Adipocyte (in vitro differentiated cells): ENCODE results near the gene PCA3.
A peak's percentile ranks its signal among the peaks of the same experiment; 100 is the strongest.

ENCODE experiments used
- DNase-seq: peaks from one replicate; pipeline ENCODE4 v3.0.0-alpha.2; 2015; ENCODE audit warnings: low read depth
- H3K27me3 ChIP-seq: replicated peaks from 2 replicates; pipeline ENCODE4 v1.7.0; 2013; ENCODE audit warnings: mild to moderate bottlenecking, low read length, moderate library complexity; ENCODE audit not compliant: control insufficient read depth, insufficient read depth
- H3K36me3 ChIP-seq: 2 replicates; pipeline ENCODE4 v1.7.0; 2013; ENCODE audit warnings: low read length, mild to moderate bottlenecking, moderate library complexity; ENCODE audit not compliant: control insufficient read depth, insufficient read depth, severe bottlenecking
- H3K4me1 ChIP-seq: 2 replicates; pipeline ENCODE4 v1.7.0; 2013; ENCODE audit warnings: mild to moderate bottlenecking, low read length, moderate library complexity; ENCODE audit not compliant: control insufficient read depth, insufficient read depth
- H3K4me3 ChIP-seq: 2 replicates; pipeline ENCODE4 v1.7.0; 2013; ENCODE audit warnings: mild to moderate bottlenecking, low read length, moderate library complexity
- H3K9ac ChIP-seq: 2 replicates; pipeline ENCODE4 v1.7.0; 2013; ENCODE audit warnings: mild to moderate bottlenecking, low read length, moderate library complexity
- H3K9me3 ChIP-seq: 2 replicates; pipeline ENCODE4 v1.7.0; 2013; ENCODE audit warnings: mild to moderate bottlenecking, low read length, moderate library complexity; ENCODE audit not compliant: control insufficient read depth

Gene PCA3

DNA sequence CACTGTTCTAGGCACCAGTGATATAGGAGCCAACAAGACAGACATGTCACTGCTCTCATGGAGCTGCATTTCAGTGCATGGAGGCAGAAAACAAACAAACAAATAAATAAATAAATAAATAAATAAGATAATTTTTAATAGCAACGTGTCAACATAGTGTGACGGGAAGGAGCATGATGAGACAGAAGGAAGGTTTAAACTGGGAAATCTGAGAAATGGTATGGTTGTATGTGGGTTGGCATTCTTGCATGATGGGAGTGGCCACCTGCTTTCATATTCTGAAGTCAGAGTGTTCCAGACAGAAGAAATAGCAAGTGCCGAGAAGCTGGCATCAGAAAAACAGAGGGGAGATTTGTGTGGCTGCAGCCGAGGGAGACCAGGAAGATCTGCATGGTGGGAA, at the start of gene PCA3:
TSS of gene PCA3 (plus strand) at position 301 of the 400 bp plus-strand sequence.
- DNase-seq: no peak
- Histone ChIP-seq H3K4me1 (peaks cover 8% of the 10 kb centered on the region), H3K9me3 (no peaks in the 10 kb centered on the region), H3K36me3 (peaks cover 28% of the 10 kb centered on the region), H3K27me3 (no peaks in the 10 kb centered on the region), H3K4me3 (no peak within 1 kb of the TSS), H3K9ac (no peak within 1 kb of the TSS)

DNA sequence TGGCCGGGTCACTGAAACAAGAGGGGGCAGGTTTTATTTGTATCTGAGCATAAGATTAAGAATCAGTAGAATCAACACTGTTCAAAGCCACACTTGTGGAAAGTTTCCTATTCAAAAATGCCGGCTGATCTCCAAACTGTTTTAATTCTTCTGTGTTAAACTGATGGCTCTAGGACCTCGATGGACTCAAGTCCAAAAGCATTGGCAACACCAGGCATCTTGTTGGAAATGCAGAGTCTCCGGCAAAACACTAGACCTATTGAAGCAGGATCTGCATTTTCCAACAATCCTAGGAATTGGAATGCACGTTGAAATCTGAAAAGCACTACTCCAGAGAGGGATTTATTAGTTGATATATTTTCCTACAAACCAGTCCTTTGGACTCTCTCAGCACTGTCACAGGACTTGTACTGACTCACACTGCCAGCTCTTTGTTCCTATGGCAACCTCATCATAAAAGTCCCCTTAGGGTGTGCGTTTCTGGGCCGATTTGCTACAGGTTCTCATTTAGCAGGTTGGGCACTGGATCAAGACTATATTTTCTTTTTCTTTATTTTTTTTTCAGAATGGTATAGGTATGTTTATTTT, 48.1 kb upstream of the PCA3 start:
- H3K4me1 ChIP-seq: peaks cover 21% of the 10 kb centered on the region
- H3K4me3 ChIP-seq: no peak overlapping the region
- no peak overlapping the region for H3K9ac ChIP-seq
- no peaks in the 10 kb centered on the region for H3K27me3 ChIP-seq
- peaks cover 21% of the 10 kb centered on the region for H3K36me3 ChIP-seq
- H3K9me3 ChIP-seq: no peaks in the 10 kb centered on the region
- no peak for DNase-seq

DNA sequence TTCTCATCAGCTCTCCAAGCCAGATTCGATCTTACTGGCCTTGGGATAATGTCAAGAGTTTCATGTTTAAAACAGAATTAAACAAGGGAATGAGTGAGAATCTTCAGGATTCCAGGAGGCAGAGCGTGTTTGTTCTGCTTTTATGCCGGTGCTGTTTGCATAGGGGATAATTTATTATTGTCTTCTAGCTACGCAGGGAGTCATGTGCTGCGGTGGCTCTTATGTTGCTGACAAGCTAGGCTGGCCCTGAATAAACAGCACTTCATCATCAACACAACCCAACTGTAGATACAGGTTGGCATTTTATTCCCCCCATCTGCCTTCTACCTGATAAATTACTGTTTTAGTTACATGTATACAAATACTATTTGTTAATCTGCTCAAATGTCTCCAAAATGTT, 47.1 kb upstream of the PCA3 start:
- DNase-seq: no peak
- H3K9ac ChIP-seq: no peak overlapping the region
- H3K27me3 ChIP-seq: no peaks in the 10 kb centered on the region
- peaks cover 21% of the 10 kb centered on the region for H3K4me1 ChIP-seq
- H3K9me3 ChIP-seq: no peaks in the 10 kb centered on the region
- H3K4me3 ChIP-seq: no peak overlapping the region
- peaks cover 11% of the 10 kb centered on the region for H3K36me3 ChIP-seq

DNA sequence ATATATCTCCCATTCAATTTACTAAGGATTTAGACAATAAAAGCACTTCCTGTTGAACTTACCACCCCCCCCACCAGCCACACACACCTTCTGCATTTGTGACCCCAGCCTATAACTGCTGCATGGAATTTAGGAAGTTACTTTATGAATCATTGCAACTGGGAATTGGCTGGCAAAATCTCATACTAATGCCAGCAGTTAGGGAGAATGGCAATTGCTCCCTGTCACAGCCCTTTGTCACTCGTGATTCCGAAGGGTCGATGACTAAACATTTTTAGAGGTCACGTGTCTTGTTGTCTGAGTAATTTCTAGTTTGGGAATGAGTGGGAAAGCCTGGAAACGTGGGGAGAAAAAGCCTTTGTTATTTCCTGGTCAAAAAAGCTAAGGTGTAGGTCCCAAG, 46.6 kb upstream of the PCA3 start:
- H3K9me3 ChIP-seq: no peaks in the 10 kb centered on the region
- H3K4me1 ChIP-seq: peaks cover 21% of the 10 kb centered on the region
- H3K4me3 ChIP-seq: no peak overlapping the region
- no peak overlapping the region for H3K9ac ChIP-seq
- H3K27me3 ChIP-seq: no peaks in the 10 kb centered on the region
- no peak for DNase-seq
- peaks cover 9% of the 10 kb centered on the region for H3K36me3 ChIP-seq

DNA sequence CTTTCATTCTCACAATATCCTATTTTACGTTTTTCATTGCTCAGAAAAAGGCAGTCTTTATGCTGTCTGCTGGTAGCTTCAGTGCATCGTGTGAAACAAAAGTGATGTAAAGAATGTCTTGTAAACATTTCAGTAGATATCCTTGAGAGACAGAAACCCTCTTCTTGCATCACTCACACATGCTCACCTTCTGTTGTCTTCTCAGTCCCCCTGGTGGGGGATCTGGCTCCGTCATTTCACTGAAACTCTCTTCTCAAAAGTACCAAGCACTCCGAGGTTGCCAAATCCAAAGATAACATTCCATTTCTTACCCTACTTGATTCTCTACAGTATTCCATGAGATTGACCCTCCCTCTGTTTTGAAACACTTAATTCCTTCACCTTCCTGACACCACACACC, 46.1 kb upstream of the PCA3 start:
- DNase-seq: no peak
- Histone ChIP-seq H3K4me1 (peaks cover 21% of the 10 kb centered on the region), H3K27me3 (no peaks in the 10 kb centered on the region), H3K36me3 (peaks cover 8% of the 10 kb centered on the region), H3K9me3 (no peaks in the 10 kb centered on the region), H3K4me3 (no peak overlapping the region), H3K9ac (no peak overlapping the region)

DNA sequence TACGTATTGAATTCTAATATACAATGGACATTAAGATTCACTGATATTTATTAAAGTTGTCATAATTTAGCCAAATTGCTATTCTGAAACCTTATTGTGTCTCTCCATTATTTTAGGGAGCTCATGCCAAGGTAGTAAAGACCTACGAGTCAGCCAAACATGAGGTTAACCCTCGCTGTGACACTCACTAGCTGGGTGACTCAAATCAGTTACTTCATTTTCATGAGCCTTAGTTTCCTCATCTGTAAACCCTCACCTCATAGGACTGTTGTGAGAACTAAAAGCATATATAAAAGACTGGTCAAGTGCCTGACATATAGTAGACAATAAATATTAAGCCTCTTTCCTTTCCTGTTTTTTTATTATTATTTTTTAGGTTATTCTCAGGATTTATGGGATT, 44.0 kb upstream of the PCA3 start:
- Histone ChIP-seq H3K27me3 (no peaks in the 10 kb centered on the region), H3K9me3 (no peaks in the 10 kb centered on the region), H3K36me3 (peaks cover 8% of the 10 kb centered on the region), H3K9ac (no peak overlapping the region), H3K4me3 (no peak overlapping the region), H3K4me1 (peaks cover 21% of the 10 kb centered on the region)
- no peak for DNase-seq

DNA sequence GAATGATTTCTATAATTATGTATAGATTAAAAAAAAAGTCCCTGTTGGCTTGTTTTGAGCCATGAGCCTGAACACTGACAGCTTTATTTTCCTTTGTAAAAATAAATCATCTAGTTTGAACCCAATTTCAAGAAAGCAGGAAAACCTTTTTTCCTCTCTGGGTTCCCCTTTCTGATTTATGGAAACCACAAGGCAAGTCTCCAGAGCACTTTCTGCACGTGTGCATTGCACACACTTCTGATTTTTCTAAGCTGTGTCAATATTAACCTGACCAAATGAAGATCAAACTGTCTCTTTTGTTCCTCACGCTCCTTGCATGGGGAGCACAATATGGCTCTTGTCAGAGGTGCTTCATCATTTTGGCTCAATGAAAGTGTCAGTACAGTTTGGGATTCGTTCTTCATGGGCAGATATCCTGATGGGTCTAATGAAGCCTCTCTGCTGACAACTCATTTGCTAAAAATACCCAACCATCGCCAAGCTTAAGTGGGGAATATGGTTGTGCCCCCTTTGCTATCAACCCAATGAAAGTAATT, 39.2 kb upstream of the PCA3 start:
- H3K27me3 ChIP-seq: no peaks in the 10 kb centered on the region
- H3K9me3 ChIP-seq: no peaks in the 10 kb centered on the region
- peaks cover 12% of the 10 kb centered on the region for H3K36me3 ChIP-seq
- H3K4me3 ChIP-seq: no peak overlapping the region
- no peak overlapping the region for H3K9ac ChIP-seq
- H3K4me1 ChIP-seq: no peaks in the 10 kb centered on the region
- no peak for DNase-seq

DNA sequence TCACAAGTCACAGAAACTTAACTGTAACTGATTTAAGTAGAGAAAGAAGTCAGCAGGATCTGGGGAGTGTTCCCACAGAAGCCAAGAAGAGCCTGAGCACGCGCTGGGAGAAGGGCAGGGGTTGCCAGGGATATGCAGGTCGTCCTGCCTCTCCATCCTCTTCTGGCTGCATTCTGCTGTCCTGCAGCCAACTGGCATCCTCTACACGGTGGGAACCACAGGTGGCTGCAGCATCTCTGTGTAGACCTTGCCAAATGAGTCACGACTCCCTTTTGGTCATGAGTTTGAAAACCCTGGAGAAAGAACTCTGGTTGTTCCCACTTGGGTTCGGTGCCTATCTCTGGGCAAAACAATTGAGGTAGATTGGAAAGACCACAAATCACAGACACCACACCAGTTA, 38.4 kb upstream of the PCA3 start:
- H3K4me3 ChIP-seq: no peak overlapping the region
- no peak overlapping the region for H3K9ac ChIP-seq
- no peaks in the 10 kb centered on the region for H3K4me1 ChIP-seq
- no peaks in the 10 kb centered on the region for H3K9me3 ChIP-seq
- H3K27me3 ChIP-seq: no peaks in the 10 kb centered on the region
- no peak for DNase-seq
- peaks cover 12% of the 10 kb centered on the region for H3K36me3 ChIP-seq

DNA sequence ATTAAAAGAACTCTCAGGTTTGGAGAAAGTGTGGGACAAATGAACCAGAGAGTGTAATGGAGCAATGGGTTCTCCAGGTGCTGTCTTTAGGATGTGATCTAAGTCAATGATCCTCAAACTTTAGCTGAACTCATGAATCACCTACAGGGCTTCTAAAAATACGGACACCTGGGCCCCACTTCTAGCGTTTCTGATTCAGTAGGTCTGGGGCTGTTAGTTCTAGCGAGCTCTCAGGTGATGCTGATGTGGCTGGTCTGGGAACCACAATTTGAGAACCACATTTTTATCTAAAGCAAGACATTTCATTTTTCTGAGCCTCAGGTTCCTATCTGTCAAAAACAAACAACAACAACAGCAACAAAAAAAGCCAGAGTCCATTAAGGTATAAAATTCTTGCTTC, 35.1 kb upstream of the PCA3 start:
- no peaks in the 10 kb centered on the region for H3K9me3 ChIP-seq
- DNase-seq: no peak
- no peaks in the 10 kb centered on the region for H3K27me3 ChIP-seq
- H3K4me1 ChIP-seq: peaks cover 12% of the 10 kb centered on the region
- H3K9ac ChIP-seq: no peak overlapping the region
- peaks cover 6% of the 10 kb centered on the region for H3K36me3 ChIP-seq
- no peak overlapping the region for H3K4me3 ChIP-seq

DNA sequence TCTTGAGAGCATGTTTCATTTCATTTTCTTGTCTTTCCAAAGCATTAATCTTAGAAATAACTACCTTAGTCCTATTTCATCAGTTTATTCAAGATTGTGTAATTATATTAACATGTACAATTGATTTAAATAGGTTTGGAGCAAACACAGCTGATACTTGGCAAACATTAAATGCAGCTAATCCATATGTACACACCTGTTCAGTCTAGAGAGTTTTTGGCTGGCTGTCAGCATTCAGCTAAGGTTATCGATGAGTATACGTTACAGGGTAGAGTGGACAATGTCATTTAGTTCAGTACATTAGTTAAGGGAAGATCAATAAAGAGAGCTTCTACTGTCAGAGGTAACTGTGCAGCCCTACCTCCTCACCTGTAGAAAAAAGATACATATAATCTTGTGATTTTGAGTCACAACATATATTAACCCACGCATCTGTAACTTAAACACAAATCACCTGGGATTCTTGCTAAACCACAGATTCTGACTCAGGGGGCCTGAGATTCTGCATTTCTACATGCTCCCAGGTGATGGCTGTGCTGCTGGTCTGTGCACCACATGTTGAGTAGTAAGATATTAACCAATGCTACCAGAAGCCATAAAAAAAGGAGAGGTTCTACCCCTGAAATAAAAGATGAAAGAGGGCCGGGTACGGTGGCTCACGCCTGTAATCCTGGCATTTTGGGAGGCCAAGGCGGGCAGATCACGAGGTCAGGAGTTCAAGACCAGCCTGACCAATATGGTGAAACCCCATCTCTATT, 34.1 kb upstream of the PCA3 start:
- Histone ChIP-seq H3K4me1 (peaks cover 12% of the 10 kb centered on the region), H3K36me3 (peaks cover 4% of the 10 kb centered on the region), H3K4me3 (no peak overlapping the region), H3K27me3 (no peaks in the 10 kb centered on the region), H3K9me3 (no peaks in the 10 kb centered on the region), H3K9ac (no peak overlapping the region)
- no peak for DNase-seq

DNA sequence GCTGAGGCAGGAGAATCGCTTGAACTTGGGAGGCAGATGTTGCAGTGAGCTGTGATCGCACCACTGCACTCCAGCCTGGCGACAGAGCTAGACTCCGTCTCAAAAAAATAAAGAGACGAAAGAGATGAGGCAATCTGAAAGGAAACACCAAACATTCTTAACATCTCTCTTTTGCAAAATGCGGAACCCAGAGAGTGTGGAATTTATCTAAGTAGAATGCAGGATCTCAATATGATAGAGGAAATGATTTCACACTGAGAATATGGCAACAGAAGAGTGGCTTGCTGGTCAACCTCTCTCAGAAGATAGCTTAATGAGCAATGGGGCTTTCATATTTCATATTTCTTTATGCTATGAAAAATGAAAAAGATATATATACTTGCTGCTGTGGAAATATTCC, 33.4 kb upstream of the PCA3 start:
- no peak overlapping the region for H3K9ac ChIP-seq
- peaks cover 3% of the 10 kb centered on the region for H3K36me3 ChIP-seq
- no peaks in the 10 kb centered on the region for H3K27me3 ChIP-seq
- H3K9me3 ChIP-seq: no peaks in the 10 kb centered on the region
- peak; percentile 46 for DNase-seq
- no peak overlapping the region for H3K4me3 ChIP-seq
- H3K4me1 ChIP-seq: peaks cover 12% of the 10 kb centered on the region
